ENCODE results near the gene ADRA2A.

The ADRA2A gene

GRCh38 chr10:111076682-111077478 lies at the start of gene ADRA2A:
ADRA2A (plus strand) TSS chr10:111077029; CDS start chr10:111077997, 968 bp downstream.
- peak; percentile 35 for DNase-seq (ENCODE audit: low read depth)
- peak within 1 kb of the TSS; percentile 53 for H3K4me3 ChIP-seq (ENCODE audit: low read depth, low read length)
- TF ChIP-seq CTCF (IDR thresholded peaks at IDR 0.05; ENCODE audit: control insufficient read depth, extremely low read depth, insufficient read depth): 0 out of 2 replicates have a peak, but pooled peaks have one; percentile 8

GRCh38 chr10:111030042-111030750 lies 46.6 kb upstream of the ADRA2A start:
- no peak for DNase-seq (ENCODE audit: low read depth)
- TF ChIP-seq CTCF (IDR thresholded peaks at IDR 0.05; ENCODE audit: control insufficient read depth, extremely low read depth, insufficient read depth): no peak
- no peak overlapping the region for H3K4me3 ChIP-seq (ENCODE audit: low read depth, low read length)

- no peak for TF ChIP-seq CTCF (IDR thresholded peaks at IDR 0.05; ENCODE audit: control insufficient read depth, extremely low read depth, insufficient read depth)
- no peak overlapping the region for H3K4me3 ChIP-seq (ENCODE audit: low read depth, low read length)
- DNase-seq (ENCODE audit: low read depth): no peak
Measured at GRCh38 chr10:111034598-111035310, 42.1 kb upstream of the ADRA2A start.

- no peak for TF ChIP-seq CTCF (IDR thresholded peaks at IDR 0.05; ENCODE audit: control insufficient read depth, extremely low read depth, insufficient read depth)
- DNase-seq (ENCODE audit: low read depth): no peak
- H3K4me3 ChIP-seq (ENCODE audit: low read depth, low read length): no peak overlapping the region
Measured at GRCh38 chr10:111035542-111035941, 41.3 kb upstream of the ADRA2A start.

GRCh38 chr10:111037858-111038257 lies 39.0 kb upstream of the ADRA2A start:
- TF ChIP-seq CTCF (IDR thresholded peaks at IDR 0.05; ENCODE audit: control insufficient read depth, extremely low read depth, insufficient read depth): no peak
- no peak overlapping the region for H3K4me3 ChIP-seq (ENCODE audit: low read depth, low read length)
- no peak for DNase-seq (ENCODE audit: low read depth)

- DNase-seq (ENCODE audit: low read depth): no peak
- H3K4me3 ChIP-seq (ENCODE audit: low read depth, low read length): no peak overlapping the region
- no peak for TF ChIP-seq CTCF (IDR thresholded peaks at IDR 0.05; ENCODE audit: control insufficient read depth, extremely low read depth, insufficient read depth)
Measured at GRCh38 chr10:111039522-111039921, 37.3 kb upstream of the ADRA2A start.
